Ascending aorta (tissue), 2 donors: Measurements from ENCODE around the gene PKDREJ. TPM values are rescaled to one million over a fixed set of nuclear protein-coding genes. Genes with fewer than 3 reads are reported as not detected.

Source experiments
- DNase-seq, 2 donors: peaks; one replicate each; pipeline ENCODE4 v3.0.0-alpha.2; 2019; ENCODE audit warnings: low spot score in 2 of 2
- H3K27ac ChIP-seq, 2 donors: fragments of 200-600 bp; sonication (generic); one replicate each; pipeline ENCODE4 v1.5.1; 2016 to 2017; ENCODE audit warnings: mild to moderate bottlenecking in 1 of 2
- H3K27me3 ChIP-seq: fragments of 200-600 bp; sonication (generic); one replicate; pipeline ENCODE4 v1.5.1; 2017
- H3K36me3 ChIP-seq, 2 donors: fragments of 200-600 bp; sonication (generic); one replicate each; pipeline ENCODE4 v1.5.1; 2016
- H3K4me1 ChIP-seq, 2 donors: fragments of 200-600 bp; sonication (generic); one replicate each; pipeline ENCODE4 v1.5.1; 2016 to 2017; ENCODE audit warnings: mild to moderate bottlenecking in 1 of 2
- H3K4me3 ChIP-seq, 2 donors: fragments of 200-600 bp; sonication (generic); one replicate each; pipeline ENCODE4 v1.5.1; 2016 to 2017; ENCODE audit warnings: mild to moderate bottlenecking in 1 of 2
- H3K9me3 ChIP-seq, 2 donors: fragments of 200-600 bp; sonication (generic); one replicate each; pipeline ENCODE4 v1.5.1; 2016
- CTCF ChIP-seq, 3 experiments: fragments of 200-600 bp in 2 of 3; fragments of 450-650 bp in 1 of 3; sonication (generic) in 2 of 3; IDR thresholded peaks; one replicate each; pipeline ENCODE4 v1.5.1; 2016 to 2019; ENCODE audit warnings: antibody characterized with exemption in 3 of 3, mild to moderate bottlenecking in 1 of 3, moderate library complexity in 1 of 3
- intact Hi-C: fragments of 100-400 bp; cut with DNase I; formaldehyde crosslinking; loops from one replicate; pipeline ENCODE4 v1.15.1; 2023
- total RNA-seq: library from RNA; depleted of rRNA; stranded (reverse); fragments of >200 nt; gene quantifications from one replicate; pipeline ENCODE4 v1.1.0, GENCODE V29; 2016

Gene PKDREJ
- total RNA-seq, 1 donor from 2014 or later, result not detected

GRCh38 chr22:46295277-46295971 lies 32.3 kb upstream of the PKDREJ start:
- Histone ChIP-seq H3K27ac (peak overlapping the region; percentile 87 to 95), H3K4me3 (peak overlapping the region; percentile 64 to 69)
- no peak for TF ChIP-seq CTCF (IDR thresholded peaks at IDR 0.05)

GRCh38 chr22:46294784-46295183 lies 31.6 kb upstream of the PKDREJ start:
- no peaks in the 10 kb centered on the region for H3K9me3 ChIP-seq
- H3K27ac ChIP-seq, result peak overlapping the region in 1 of 2 donors; percentile 87
- H3K27me3 ChIP-seq, result no peaks in the 10 kb centered on the region
- intact Hi-C loops, result no loop called here
- peak in 1 of 2 donors; percentile 59 for DNase-seq
- H3K4me1 ChIP-seq, result peaks cover 0 to 14% of the 10 kb centered on the region in 2 donors
- H3K36me3 ChIP-seq, result peaks cover 18 to 39% of the 10 kb centered on the region in 2 donors
- no peak overlapping the region for H3K4me3 ChIP-seq
- TF ChIP-seq CTCF (IDR thresholded peaks at IDR 0.05), result no peak

More at GRCh38 chr22:46295277-46295971, 32.3 kb upstream of the PKDREJ start:
- Histone ChIP-seq H3K36me3 (peaks cover 18 to 35% of the 10 kb centered on the region in 2 donors), H3K27me3 (no peaks in the 10 kb centered on the region), H3K9me3 (no peaks in the 10 kb centered on the region), H3K4me1 (peaks cover 0 to 14% of the 10 kb centered on the region in 2 donors)
- DNase-seq, result peak in 1 of 2 donors; percentile 56
- intact Hi-C loops, result no loop called here

GRCh38 chr22:46293577-46294260 lies 30.6 kb upstream of the PKDREJ start:
- H3K27ac ChIP-seq, result peak overlapping the region in 1 of 2 donors; percentile 42
- H3K4me3 ChIP-seq, result no peak overlapping the region
- intact Hi-C loops, result no loop called here
- no peak for TF ChIP-seq CTCF (IDR thresholded peaks at IDR 0.05)
- peaks cover 18 to 49% of the 10 kb centered on the region in 2 donors for H3K36me3 ChIP-seq
- H3K9me3 ChIP-seq, result no peaks in the 10 kb centered on the region
- peak in 1 of 2 donors; percentile 76 for DNase-seq
- H3K27me3 ChIP-seq, result no peaks in the 10 kb centered on the region
- peaks cover 0 to 14% of the 10 kb centered on the region in 2 donors for H3K4me1 ChIP-seq

- TF ChIP-seq CTCF (IDR thresholded peaks at IDR 0.05), result no peak
- no peak overlapping the region for H3K27ac ChIP-seq
- H3K27me3 ChIP-seq, result no peaks in the 10 kb centered on the region
- H3K4me3 ChIP-seq, result no peak overlapping the region
- H3K4me1 ChIP-seq, result peaks cover 0 to 14% of the 10 kb centered on the region in 2 donors
- peaks cover 18 to 56% of the 10 kb centered on the region in 2 donors for H3K36me3 ChIP-seq
- intact Hi-C loops, result no loop called here
- DNase-seq, result no peak
- H3K9me3 ChIP-seq, result no peaks in the 10 kb centered on the region
These were observed 29.6 kb upstream of the PKDREJ start for GRCh38 chr22:46292732-46293131.

- Histone ChIP-seq H3K36me3 (peaks cover 18 to 58% of the 10 kb centered on the region in 2 donors), H3K27me3 (no peaks in the 10 kb centered on the region), H3K9me3 (no peaks in the 10 kb centered on the region), H3K4me3 (no peak overlapping the region), H3K4me1 (peaks cover 0 to 12% of the 10 kb centered on the region in 2 donors), H3K27ac (no peak overlapping the region)
- intact Hi-C loops, result no loop called here
- DNase-seq, result no peak
- TF ChIP-seq CTCF (IDR thresholded peaks at IDR 0.05), result no peak
These were observed 29.0 kb upstream of the PKDREJ start for GRCh38 chr22:46292173-46292572.
